B cell (primary cell): Measurements from ENCODE around the gene QTRT2. TPM values are rescaled to one million over a fixed set of nuclear protein-coding genes. Genes with fewer than 3 reads are reported as not detected.

Experiments
- ATAC-seq: fragments of 200-7000 bp; cut with Tn5 transposase; one replicate; pipeline ENCODE4 v1.10.0; 2021; ENCODE audit warnings: low read depth, mild to moderate bottlenecking, moderate number of reproducible peaks, moderate library complexity
- CTCF ChIA-PET: fragments of 350-600 bp; sonication (Branson Sonifier 250); formaldehyde crosslinking; loops from one replicate; lab custom pipeline; 2021; ENCODE audit warnings: antibody characterized with exemption, inconsistent platforms; lab: Charles Lee
- POLR2A ChIA-PET: fragments of 350-600 bp; sonication (Branson Sonifier 250); formaldehyde crosslinking; loops from one replicate; lab custom pipeline; 2021; ENCODE audit warnings: antibody characterized with exemption; lab: Charles Lee
- DNase-seq: peaks from one replicate; pipeline ENCODE4 v3.0.0; 2013
- H2AFZ ChIP-seq: 2 replicates; pipeline ENCODE4 v1.6.1; 2012; ENCODE audit warnings: mild to moderate bottlenecking, low read depth, low read length; ENCODE audit not compliant: insufficient read depth, poor library complexity, severe bottlenecking
- H3K27ac ChIP-seq, 2 donors: 1 replicate in 1 of 2; 2 replicates in 1 of 2; pipeline ENCODE4 v1.5.1; 2012 to 2013; ENCODE audit warnings: low read length in 2 of 2, mild to moderate bottlenecking in 2 of 2, moderate library complexity in 1 of 2
- H3K27me3 ChIP-seq, 4 experiments: fragments of 200-600 bp in 1 of 4; sonication (generic) in 1 of 4; replicated peaks in 1 of 4; 1 replicate in 2 of 4; 2 replicates in 2 of 4; pipeline versions ENCODE4 v1.6.1 to v1.7.0; 2013 to 2016; ENCODE audit warnings: low read length in 3 of 4, mild to moderate bottlenecking in 2 of 4, mixed read lengths in 1 of 4, moderate library complexity in 1 of 4; ENCODE audit not compliant: insufficient read depth in 4 of 4, control insufficient read depth in 3 of 4; ENCODE audit errors: control extremely low read depth in 1 of 4
- H3K36me3 ChIP-seq, 2 experiments: replicated peaks in 1 of 2; 1 replicate in 1 of 2; 2 replicates in 1 of 2; pipeline versions ENCODE4 v1.6.1 to v1.7.1; 2013; ENCODE audit warnings: low read length in 1 of 2; ENCODE audit not compliant: insufficient read depth in 2 of 2, control insufficient read depth in 1 of 2; ENCODE audit errors: control extremely low read depth in 1 of 2, extremely low read depth in 1 of 2
- H3K4me1 ChIP-seq, 2 donors: fragments of 200-600 bp in 1 of 2; sonication (generic) in 1 of 2; 1 replicate in 1 of 2; 2 replicates in 1 of 2; pipeline versions ENCODE4 v1.5.1 to v1.6.1; 2013 to 2017; ENCODE audit warnings: low read length in 2 of 2; ENCODE audit not compliant: control insufficient read depth in 2 of 2, insufficient read depth in 2 of 2
- H3K4me2 ChIP-seq: replicated peaks from 2 replicates; pipeline ENCODE3; 2012; ENCODE audit warnings: mild to moderate bottlenecking, low read depth, low read length; ENCODE audit not compliant: poor library complexity, severe bottlenecking
- H3K4me3 ChIP-seq, 5 experiments: fragments of 200-600 bp in 1 of 5; sonication (generic) in 1 of 5; 1 replicate in 3 of 5; 2 replicates in 2 of 5; pipeline versions ENCODE4 v1.5.1 to v1.7.0; 2011 to 2016; ENCODE audit warnings: low read length in 4 of 5, mild to moderate bottlenecking in 4 of 5, low read depth in 2 of 5, control low read depth in 1 of 5, moderate library complexity in 1 of 5; ENCODE audit not compliant: insufficient read depth in 1 of 5; ENCODE audit errors: control extremely low read depth in 1 of 5, extremely low read depth in 1 of 5
- H3K79me2 ChIP-seq: fragments of 200-600 bp; sonication (generic); one replicate; pipeline ENCODE4 v1.6.0; 2016; ENCODE audit warnings: low read length; ENCODE audit not compliant: control insufficient read depth, insufficient read depth
- H3K9ac ChIP-seq: fragments of 200-600 bp; sonication (generic); 2 replicates; pipeline ENCODE4 v1.6.1; 2017; ENCODE audit warnings: mild to moderate bottlenecking, low read length, moderate library complexity
- H3K9me3 ChIP-seq, 3 donors: one replicate each; pipeline versions ENCODE4 v1.6.1 to v1.7.1; 2013; ENCODE audit warnings: low read length in 2 of 3; ENCODE audit not compliant: control insufficient read depth in 2 of 3, insufficient read depth in 1 of 3; ENCODE audit errors: control extremely low read depth in 1 of 3
- H4K20me1 ChIP-seq: 2 replicates; pipeline ENCODE4 v1.6.0; 2012; ENCODE audit warnings: mild to moderate bottlenecking, low read length; ENCODE audit not compliant: insufficient read depth, control insufficient read depth, poor library complexity, severe bottlenecking
- H3K27ac Mint-ChIP-seq: one replicate; pipeline ENCODE4 v1.8.0; 2021; ENCODE audit warnings: mixed read lengths
- H3K27me3 Mint-ChIP-seq: one replicate; pipeline ENCODE4 v1.8.0; 2021; ENCODE audit warnings: mixed read lengths
- H3K4me1 Mint-ChIP-seq: one replicate; pipeline ENCODE4 v1.8.0; 2021; ENCODE audit warnings: mixed read lengths
- H3K4me3 Mint-ChIP-seq: one replicate; pipeline ENCODE4 v1.8.0; 2021; ENCODE audit warnings: mixed read lengths
- H3K9me3 Mint-ChIP-seq: one replicate; pipeline ENCODE4 v1.8.0; 2022; ENCODE audit warnings: mixed read lengths; ENCODE audit not compliant: insufficient read depth
- EZH2 ChIP-seq: IDR thresholded peaks from 2 replicates; pipeline ENCODE4 v1.6.1; 2012; ENCODE audit warnings: borderline replicate concordance, low read depth, mild to moderate bottlenecking, moderate library complexity, low read length; ENCODE audit not compliant: insufficient read depth, poor library complexity, severe bottlenecking
- WGBS: methylation state at CpG from one replicate; pipeline ENCODE4 v1.1.5; 2013; ENCODE audit warnings: missing lambda C conversion rate; ENCODE audit not compliant: insufficient coverage; 5-methylcytosine and 5-hydroxymethylcytosine counted together
- intact Hi-C: fragments of 100-400 bp; cut with micrococcal nuclease; formaldehyde crosslinking; loops from one replicate; pipeline ENCODE4 v1.10.0; 2022
- polyA plus RNA-seq: library from polyadenylated mRNA; depleted of rRNA; stranded (reverse); fragments of >200 nt; gene quantifications from 2 replicates; pipeline ENCODE4 v1.2.3, GENCODE V29; 2012
- total RNA-seq, 2 donors: library from RNA; stranded (reverse); fragments of 120-200 nt in 1 of 2; gene quantifications; 1 replicate in 1 of 2; 2 replicates in 1 of 2; pipeline versions ENCODE4 v1.2.3 to v1.2.4, GENCODE V29; 2013 to 2022
- TF ChIP-seq, protein P1 (sequence below): fragments of 200-600 bp; IDR thresholded peaks from one replicate; pipeline ENCODE4 v1.8.0; 2022; ENCODE audit warnings: antibody characterized with exemption, mild to moderate bottlenecking

QTRT2 gene
- total and polyA plus RNA-seq, 2 donors (not counting 1 experiment from before 2014, with no cell fraction given) = 15.8 to 59.5 TPM

- Mint-ChIP-seq H3K27me3 (no peaks in the 10 kb centered on the region), H3K9me3 (no peaks in the 10 kb centered on the region), H3K27ac (no peak overlapping the region), H3K4me1 (no peaks in the 10 kb centered on the region), H3K4me3 (no peak overlapping the region)
- Histone ChIP-seq H3K9ac (no peak overlapping the region), H3K9me3 (no peaks in the 10 kb centered on the region), H3K4me1 (peaks cover 3% of the 10 kb centered on the region in 2 donors), H3K79me2 (no peaks in the 10 kb centered on the region), H3K36me3 (no peaks in the 10 kb centered on the region), H3K27ac (no peak overlapping the region), H4K20me1 (no peaks in the 10 kb centered on the region), H3K27me3 (no peaks in the 10 kb centered on the region), H3K4me3 (no peak overlapping the region), H3K4me2 (no peak overlapping the region), H2AFZ (no peak overlapping the region)
- ChIA-PET POLR2A (interaction anchor here (1.9 kb wide), 1 partner anchor 11 kb away, joined by 4 read pairs; no protein-coding TSS in a partner anchor), CTCF (interaction anchor here (0.9 kb wide), 1 partner anchor 93 kb away, joined by 3 read pairs; no protein-coding TSS in a partner anchor)
- TF ChIP-seq EZH2 = no peak
- TF ChIP-seq, protein P1, sequence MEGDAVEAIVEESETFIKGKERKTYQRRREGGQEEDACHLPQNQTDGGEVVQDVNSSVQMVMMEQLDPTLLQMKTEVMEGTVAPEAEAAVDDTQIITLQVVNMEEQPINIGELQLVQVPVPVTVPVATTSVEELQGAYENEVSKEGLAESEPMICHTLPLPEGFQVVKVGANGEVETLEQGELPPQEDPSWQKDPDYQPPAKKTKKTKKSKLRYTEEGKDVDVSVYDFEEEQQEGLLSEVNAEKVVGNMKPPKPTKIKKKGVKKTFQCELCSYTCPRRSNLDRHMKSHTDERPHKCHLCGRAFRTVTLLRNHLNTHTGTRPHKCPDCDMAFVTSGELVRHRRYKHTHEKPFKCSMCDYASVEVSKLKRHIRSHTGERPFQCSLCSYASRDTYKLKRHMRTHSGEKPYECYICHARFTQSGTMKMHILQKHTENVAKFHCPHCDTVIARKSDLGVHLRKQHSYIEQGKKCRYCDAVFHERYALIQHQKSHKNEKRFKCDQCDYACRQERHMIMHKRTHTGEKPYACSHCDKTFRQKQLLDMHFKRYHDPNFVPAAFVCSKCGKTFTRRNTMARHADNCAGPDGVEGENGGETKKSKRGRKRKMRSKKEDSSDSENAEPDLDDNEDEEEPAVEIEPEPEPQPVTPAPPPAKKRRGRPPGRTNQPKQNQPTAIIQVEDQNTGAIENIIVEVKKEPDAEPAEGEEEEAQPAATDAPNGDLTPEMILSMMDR = no peak
- WGBS = no CpG with 5 or more reads among the region's 4 CpGs
- intact Hi-C loops = no loop called here
- DNase-seq (no peak), ATAC-seq (no peak)
Observed at GRCh38 chr3:114022145-114022802, 34.3 kb upstream of the QTRT2 start.

DNA sequence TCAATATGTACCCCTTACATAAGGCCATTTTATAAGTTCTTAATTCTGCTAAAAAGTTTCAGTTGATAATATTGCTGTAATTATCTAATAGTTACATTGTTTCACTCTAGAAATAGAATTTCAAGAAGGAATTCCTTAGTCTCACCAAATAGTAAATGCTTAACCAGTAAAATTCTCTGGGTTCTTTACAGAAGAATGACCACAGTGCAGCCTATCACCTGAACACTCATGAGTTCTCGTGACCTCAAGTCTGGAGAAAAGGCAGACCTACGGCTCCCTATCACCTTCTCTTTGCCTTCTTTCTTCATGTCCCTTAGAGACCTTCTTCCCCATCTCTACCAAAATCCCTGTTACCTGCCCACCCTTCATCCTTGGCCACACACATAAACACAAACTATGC is 31.1 kb upstream of the QTRT2 start:
- no peak for DNase-seq
- Histone ChIP-seq H3K4me2 (no peak overlapping the region), H3K9ac (no peak overlapping the region), H3K4me3 (no peak overlapping the region), H3K9me3 (no peaks in the 10 kb centered on the region), H3K27me3 (no peaks in the 10 kb centered on the region), H3K27ac (no peak overlapping the region), H4K20me1 (no peaks in the 10 kb centered on the region), H3K79me2 (no peaks in the 10 kb centered on the region), H3K36me3 (no peaks in the 10 kb centered on the region), H3K4me1 (peaks cover 3% of the 10 kb centered on the region in 2 donors), H2AFZ (no peak overlapping the region)
- ChIA-PET CTCF (no interaction called here), POLR2A (no interaction called here)
- no peak for TF ChIP-seq EZH2
- TF ChIP-seq, protein P1 = no peak
- Mint-ChIP-seq H3K4me1 (no peaks in the 10 kb centered on the region), H3K9me3 (no peaks in the 10 kb centered on the region), H3K27me3 (no peaks in the 10 kb centered on the region), H3K27ac (no peak overlapping the region), H3K4me3 (no peak overlapping the region)
- intact Hi-C loops = no loop called here
- WGBS = 91% methylated on average over 2 of the region's 2 CpGs
- no peak for ATAC-seq
